ENCODE measurements around the gene TLE1.

DNA sequence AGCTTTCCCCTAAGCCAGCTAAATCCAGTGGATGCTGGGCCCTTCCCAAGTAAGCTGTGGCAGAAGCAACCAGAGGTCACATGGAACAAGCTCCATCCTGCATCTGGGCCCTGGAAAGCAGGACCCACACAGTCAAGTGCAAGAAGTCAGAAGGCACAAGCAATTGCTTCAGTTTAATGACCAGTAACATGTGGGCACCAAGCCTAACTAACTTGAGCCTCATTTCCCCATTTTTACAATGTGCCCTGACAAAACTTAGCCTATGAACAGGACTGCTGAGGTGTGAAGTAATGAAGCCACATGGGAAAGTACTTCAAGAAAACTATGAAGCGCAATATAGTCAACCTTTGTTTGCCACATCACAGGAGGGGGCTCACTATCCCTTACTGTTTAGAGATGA, 90.5 kb downstream of the TLE1 start:
- TF ChIP-seq, protein P1, sequence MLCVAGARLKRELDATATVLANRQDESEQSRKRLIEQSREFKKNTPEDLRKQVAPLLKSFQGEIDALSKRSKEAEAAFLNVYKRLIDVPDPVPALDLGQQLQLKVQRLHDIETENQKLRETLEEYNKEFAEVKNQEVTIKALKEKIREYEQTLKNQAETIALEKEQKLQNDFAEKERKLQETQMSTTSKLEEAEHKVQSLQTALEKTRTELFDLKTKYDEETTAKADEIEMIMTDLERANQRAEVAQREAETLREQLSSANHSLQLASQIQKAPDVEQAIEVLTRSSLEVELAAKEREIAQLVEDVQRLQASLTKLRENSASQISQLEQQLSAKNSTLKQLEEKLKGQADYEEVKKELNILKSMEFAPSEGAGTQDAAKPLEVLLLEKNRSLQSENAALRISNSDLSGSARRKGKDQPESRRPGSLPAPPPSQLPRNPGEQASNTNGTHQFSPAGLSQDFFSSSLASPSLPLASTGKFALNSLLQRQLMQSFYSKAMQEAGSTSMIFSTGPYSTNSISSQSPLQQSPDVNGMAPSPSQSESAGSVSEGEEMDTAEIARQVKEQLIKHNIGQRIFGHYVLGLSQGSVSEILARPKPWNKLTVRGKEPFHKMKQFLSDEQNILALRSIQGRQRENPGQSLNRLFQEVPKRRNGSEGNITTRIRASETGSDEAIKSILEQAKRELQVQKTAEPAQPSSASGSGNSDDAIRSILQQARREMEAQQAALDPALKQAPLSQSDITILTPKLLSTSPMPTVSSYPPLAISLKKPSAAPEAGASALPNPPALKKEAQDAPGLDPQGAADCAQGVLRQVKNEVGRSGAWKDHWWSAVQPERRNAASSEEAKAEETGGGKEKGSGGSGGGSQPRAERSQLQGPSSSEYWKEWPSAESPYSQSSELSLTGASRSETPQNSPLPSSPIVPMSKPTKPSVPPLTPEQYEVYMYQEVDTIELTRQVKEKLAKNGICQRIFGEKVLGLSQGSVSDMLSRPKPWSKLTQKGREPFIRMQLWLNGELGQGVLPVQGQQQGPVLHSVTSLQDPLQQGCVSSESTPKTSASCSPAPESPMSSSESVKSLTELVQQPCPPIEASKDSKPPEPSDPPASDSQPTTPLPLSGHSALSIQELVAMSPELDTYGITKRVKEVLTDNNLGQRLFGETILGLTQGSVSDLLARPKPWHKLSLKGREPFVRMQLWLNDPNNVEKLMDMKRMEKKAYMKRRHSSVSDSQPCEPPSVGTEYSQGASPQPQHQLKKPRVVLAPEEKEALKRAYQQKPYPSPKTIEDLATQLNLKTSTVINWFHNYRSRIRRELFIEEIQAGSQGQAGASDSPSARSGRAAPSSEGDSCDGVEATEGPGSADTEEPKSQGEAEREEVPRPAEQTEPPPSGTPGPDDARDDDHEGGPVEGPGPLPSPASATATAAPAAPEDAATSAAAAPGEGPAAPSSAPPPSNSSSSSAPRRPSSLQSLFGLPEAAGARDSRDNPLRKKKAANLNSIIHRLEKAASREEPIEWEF (IDR thresholded peaks at IDR 0.05; ENCODE audit: insufficient replicate concordance, low read depth, low read length) = no peak
- TF ChIP-seq, protein P2, sequence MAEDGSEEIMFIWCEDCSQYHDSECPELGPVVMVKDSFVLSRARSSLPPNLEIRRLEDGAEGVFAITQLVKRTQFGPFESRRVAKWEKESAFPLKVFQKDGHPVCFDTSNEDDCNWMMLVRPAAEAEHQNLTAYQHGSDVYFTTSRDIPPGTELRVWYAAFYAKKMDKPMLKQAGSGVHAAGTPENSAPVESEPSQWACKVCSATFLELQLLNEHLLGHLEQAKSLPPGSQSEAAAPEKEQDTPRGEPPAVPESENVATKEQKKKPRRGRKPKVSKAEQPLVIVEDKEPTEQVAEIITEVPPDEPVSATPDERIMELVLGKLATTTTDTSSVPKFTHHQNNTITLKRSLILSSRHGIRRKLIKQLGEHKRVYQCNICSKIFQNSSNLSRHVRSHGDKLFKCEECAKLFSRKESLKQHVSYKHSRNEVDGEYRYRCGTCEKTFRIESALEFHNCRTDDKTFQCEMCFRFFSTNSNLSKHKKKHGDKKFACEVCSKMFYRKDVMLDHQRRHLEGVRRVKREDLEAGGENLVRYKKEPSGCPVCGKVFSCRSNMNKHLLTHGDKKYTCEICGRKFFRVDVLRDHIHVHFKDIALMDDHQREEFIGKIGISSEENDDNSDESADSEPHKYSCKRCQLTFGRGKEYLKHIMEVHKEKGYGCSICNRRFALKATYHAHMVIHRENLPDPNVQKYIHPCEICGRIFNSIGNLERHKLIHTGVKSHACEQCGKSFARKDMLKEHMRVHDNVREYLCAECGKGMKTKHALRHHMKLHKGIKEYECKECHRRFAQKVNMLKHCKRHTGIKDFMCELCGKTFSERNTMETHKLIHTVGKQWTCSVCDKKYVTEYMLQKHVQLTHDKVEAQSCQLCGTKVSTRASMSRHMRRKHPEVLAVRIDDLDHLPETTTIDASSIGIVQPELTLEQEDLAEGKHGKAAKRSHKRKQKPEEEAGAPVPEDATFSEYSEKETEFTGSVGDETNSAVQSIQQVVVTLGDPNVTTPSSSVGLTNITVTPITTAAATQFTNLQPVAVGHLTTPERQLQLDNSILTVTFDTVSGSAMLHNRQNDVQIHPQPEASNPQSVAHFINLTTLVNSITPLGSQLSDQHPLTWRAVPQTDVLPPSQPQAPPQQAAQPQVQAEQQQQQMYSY (CRISPR knock-in tag; IDR thresholded peaks at IDR 0.05) = no peak
- TF ChIP-seq, protein P3, sequence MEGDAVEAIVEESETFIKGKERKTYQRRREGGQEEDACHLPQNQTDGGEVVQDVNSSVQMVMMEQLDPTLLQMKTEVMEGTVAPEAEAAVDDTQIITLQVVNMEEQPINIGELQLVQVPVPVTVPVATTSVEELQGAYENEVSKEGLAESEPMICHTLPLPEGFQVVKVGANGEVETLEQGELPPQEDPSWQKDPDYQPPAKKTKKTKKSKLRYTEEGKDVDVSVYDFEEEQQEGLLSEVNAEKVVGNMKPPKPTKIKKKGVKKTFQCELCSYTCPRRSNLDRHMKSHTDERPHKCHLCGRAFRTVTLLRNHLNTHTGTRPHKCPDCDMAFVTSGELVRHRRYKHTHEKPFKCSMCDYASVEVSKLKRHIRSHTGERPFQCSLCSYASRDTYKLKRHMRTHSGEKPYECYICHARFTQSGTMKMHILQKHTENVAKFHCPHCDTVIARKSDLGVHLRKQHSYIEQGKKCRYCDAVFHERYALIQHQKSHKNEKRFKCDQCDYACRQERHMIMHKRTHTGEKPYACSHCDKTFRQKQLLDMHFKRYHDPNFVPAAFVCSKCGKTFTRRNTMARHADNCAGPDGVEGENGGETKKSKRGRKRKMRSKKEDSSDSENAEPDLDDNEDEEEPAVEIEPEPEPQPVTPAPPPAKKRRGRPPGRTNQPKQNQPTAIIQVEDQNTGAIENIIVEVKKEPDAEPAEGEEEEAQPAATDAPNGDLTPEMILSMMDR (IDR thresholded peaks at IDR 0.05 in 2 of 3, conservative IDR thresholded peaks at IDR 0.05 in 1 of 3; ENCODE audit: control insufficient read depth in 2 of 3, extremely low read depth in 1 of 3, insufficient read depth in 1 of 3, low read depth in 3 of 3, low read length in 3 of 3) = no peak
- TF ChIP-seq JUND (IDR thresholded peaks at IDR 0.05; ENCODE audit: low read depth, low read length) (no peak), SMC3 (IDR thresholded peaks at IDR 0.05; ENCODE audit: borderline replicate concordance, low read length) (no peak), IKZF1 (conservative IDR thresholded peaks at IDR 0.05) (no peak), PAX8 (IDR thresholded peaks at IDR 0.05) (no peak), RCOR1 (conservative IDR thresholded peaks at IDR 0.05; ENCODE audit: low read depth, low read length) (no peak), NRF1 (conservative IDR thresholded peaks at IDR 0.05; ENCODE audit: low read depth, low read length) (no peak), SUZ12 (IDR thresholded peaks at IDR 0.05; ENCODE audit: unreplicated experiment) (no peak), RFX5 (IDR thresholded peaks at IDR 0.05; ENCODE audit: low read depth, low read length) (no peak), CBX5 (IDR thresholded peaks at IDR 0.05; ENCODE audit: low read depth) (no peak)
- TF ChIP-seq, protein P4, sequence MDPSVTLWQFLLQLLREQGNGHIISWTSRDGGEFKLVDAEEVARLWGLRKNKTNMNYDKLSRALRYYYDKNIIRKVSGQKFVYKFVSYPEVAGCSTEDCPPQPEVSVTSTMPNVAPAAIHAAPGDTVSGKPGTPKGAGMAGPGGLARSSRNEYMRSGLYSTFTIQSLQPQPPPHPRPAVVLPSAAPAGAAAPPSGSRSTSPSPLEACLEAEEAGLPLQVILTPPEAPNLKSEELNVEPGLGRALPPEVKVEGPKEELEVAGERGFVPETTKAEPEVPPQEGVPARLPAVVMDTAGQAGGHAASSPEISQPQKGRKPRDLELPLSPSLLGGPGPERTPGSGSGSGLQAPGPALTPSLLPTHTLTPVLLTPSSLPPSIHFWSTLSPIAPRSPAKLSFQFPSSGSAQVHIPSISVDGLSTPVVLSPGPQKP (IDR thresholded peaks at IDR 0.05; ENCODE audit: low read depth, low read length) = no peak
- TF ChIP-seq, protein P5, sequence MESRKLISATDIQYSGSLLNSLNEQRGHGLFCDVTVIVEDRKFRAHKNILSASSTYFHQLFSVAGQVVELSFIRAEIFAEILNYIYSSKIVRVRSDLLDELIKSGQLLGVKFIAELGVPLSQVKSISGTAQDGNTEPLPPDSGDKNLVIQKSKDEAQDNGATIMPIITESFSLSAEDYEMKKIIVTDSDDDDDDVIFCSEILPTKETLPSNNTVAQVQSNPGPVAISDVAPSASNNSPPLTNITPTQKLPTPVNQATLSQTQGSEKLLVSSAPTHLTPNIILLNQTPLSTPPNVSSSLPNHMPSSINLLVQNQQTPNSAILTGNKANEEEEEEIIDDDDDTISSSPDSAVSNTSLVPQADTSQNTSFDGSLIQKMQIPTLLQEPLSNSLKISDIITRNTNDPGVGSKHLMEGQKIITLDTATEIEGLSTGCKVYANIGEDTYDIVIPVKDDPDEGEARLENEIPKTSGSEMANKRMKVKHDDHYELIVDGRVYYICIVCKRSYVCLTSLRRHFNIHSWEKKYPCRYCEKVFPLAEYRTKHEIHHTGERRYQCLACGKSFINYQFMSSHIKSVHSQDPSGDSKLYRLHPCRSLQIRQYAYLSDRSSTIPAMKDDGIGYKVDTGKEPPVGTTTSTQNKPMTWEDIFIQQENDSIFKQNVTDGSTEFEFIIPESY (IDR thresholded peaks at IDR 0.05) = no peak

Measured in GM12878 (cell line).